ES-I3 (cell line): Measurements from ENCODE around the gene HPSE2.

Experiments used
- H3K36me3 ChIP-seq: 2 replicates; pipeline ENCODE4 v1.6.1; 2013; ENCODE audit warnings: mild to moderate bottlenecking, low read length, control low read depth, moderate library complexity; ENCODE audit not compliant: insufficient read depth
- H3K4me1 ChIP-seq: 2 replicates; pipeline ENCODE4 v1.6.1; 2013; ENCODE audit warnings: mild to moderate bottlenecking, control low read depth, low read length; ENCODE audit not compliant: insufficient read depth
- H3K9ac ChIP-seq: 2 replicates; pipeline ENCODE4 v1.6.1; 2013; ENCODE audit warnings: low read depth, mild to moderate bottlenecking, low read length, moderate library complexity
- H3K9me3 ChIP-seq: 2 replicates; pipeline ENCODE4 v1.6.1; 2013; ENCODE audit warnings: mild to moderate bottlenecking, low read length, moderate library complexity; ENCODE audit not compliant: control insufficient read depth, insufficient read depth

HPSE2 gene

DNA sequence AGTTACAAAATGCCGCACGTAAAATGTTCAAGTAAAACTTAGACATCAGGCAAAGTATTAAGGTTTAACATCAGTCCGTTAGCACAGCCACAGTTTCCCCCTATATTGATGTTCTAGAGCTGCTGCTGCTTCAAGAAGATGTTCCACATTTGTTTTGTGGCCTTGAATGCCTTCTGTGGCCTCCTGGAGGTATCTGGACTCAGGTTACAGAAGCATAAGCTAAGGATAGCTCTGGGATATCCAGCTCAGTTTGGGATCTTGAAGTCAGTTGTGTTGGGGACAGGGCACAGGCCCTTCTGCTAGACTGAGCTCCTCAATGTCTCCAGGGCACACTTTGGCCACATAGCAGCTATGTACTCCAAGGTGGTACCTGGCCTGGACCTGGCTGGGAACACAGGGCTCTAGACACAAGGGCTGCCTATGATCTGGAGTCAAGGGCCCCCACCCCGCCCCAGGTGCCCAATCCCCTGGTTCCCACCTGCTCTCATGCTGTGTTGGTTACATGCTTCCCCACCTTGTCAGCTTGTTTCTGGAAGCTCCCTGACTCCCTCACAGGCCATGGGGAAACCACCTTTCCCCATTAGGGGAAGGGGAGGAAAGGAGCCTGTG is 825.4 kb downstream of the HPSE2 start:
- H3K9ac ChIP-seq, result no peak overlapping the region
- no peaks in the 10 kb centered on the region for H3K9me3 ChIP-seq
- H3K36me3 ChIP-seq, result no peaks in the 10 kb centered on the region
- peaks cover 5% of the 10 kb centered on the region; the same call in 1 of the 2 replicates for H3K4me1 ChIP-seq

DNA sequence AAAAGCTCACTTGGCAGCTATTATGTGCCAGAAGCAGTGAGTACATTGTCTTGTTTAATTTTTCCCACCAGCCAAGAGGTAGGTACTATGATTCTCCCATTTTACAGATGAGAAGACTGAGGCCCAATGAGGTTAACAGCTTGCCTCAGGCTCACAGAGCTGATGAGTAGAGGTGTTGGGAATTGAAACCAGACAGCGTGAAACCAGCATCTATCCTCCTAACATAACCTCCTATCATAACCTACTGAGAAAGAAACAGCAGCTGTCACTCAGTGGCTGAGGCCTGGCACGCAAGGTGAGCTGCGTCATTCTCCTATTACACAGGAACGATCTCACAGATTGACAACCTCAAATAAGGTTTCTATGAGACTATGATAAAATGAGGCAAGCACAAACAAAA is 826.9 kb downstream of the HPSE2 start:
- Histone ChIP-seq H3K36me3 (no peaks in the 10 kb centered on the region), H3K4me1 (no peaks in the 10 kb centered on the region), H3K9ac (no peak overlapping the region), H3K9me3 (no peaks in the 10 kb centered on the region)

DNA sequence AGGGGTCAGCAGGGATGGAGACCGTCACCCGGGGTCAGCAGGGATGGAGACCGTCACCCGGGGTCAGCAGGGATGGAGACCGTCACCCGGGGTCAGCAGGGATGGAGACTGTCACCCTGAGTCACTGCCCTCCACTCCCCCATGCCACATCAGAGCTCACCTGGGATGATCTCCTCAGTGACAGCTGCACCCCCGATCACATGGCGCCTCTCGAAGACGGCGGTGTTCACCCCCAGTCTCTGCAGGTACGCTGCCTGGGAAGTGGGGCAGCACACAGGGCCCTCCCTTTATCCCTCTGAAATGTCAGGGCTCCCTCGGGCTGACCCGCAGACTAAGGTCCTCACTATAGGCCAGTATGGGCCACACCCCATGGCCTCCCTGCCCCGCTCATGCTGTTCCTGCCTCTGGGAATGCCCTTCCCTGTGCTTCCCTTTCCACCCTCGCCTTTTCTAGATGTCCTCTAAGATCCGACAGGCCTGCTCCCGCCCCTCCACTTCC is 827.9 kb downstream of the HPSE2 start:
- Histone ChIP-seq H3K36me3 (no peaks in the 10 kb centered on the region), H3K4me1 (no peaks in the 10 kb centered on the region), H3K9me3 (no peaks in the 10 kb centered on the region), H3K9ac (no peak overlapping the region)
